HUES48 (cell line): ENCODE data around the gene CHMP4B.

Experiments
- H3K27ac ChIP-seq: one replicate; pipeline ENCODE4 v1.7.0; 2013; ENCODE audit warnings: low read depth, low read length, inconsistent platforms
- H3K27me3 ChIP-seq: 2 replicates; pipeline ENCODE4 v1.6.1; 2013; ENCODE audit warnings: mild to moderate bottlenecking, low read length; ENCODE audit not compliant: control insufficient read depth, insufficient read depth
- H3K36me3 ChIP-seq: 2 replicates; pipeline ENCODE4 v1.6.1; 2013; ENCODE audit warnings: low read length; ENCODE audit not compliant: control insufficient read depth, insufficient read depth
- H3K4me1 ChIP-seq: 2 replicates; pipeline ENCODE4 v1.6.1; 2013; ENCODE audit warnings: mild to moderate bottlenecking, low read length; ENCODE audit not compliant: control insufficient read depth, insufficient read depth
- H3K4me3 ChIP-seq: 2 replicates; pipeline ENCODE4 v1.5.1; 2013; ENCODE audit warnings: mild to moderate bottlenecking, low read depth, low read length
- H3K9ac ChIP-seq: 2 replicates; pipeline ENCODE4 v1.6.1; 2013; ENCODE audit warnings: mild to moderate bottlenecking, low read depth, low read length, moderate library complexity
- H3K9me3 ChIP-seq: 2 replicates; pipeline ENCODE4 v1.6.1; 2013; ENCODE audit warnings: low read length; ENCODE audit not compliant: control insufficient read depth, insufficient read depth

Gene CHMP4B

GRCh38 chr20:33828326-33828844, 17.2 kb downstream of the CHMP4B start:
- no peaks in the 10 kb centered on the region for H3K36me3 ChIP-seq
- H3K4me1 ChIP-seq = peaks cover 26% of the 10 kb centered on the region
- no peak overlapping the region for H3K9ac ChIP-seq
- H3K27ac ChIP-seq = no peak overlapping the region
- no peaks in the 10 kb centered on the region for H3K27me3 ChIP-seq
- no peak overlapping the region for H3K4me3 ChIP-seq
- H3K9me3 ChIP-seq = no peaks in the 10 kb centered on the region

- H3K9ac ChIP-seq = no peak overlapping the region
- H3K27me3 ChIP-seq = no peaks in the 10 kb centered on the region
- H3K27ac ChIP-seq = no peak overlapping the region
- H3K36me3 ChIP-seq = no peaks in the 10 kb centered on the region
- H3K4me1 ChIP-seq = peaks cover 29% of the 10 kb centered on the region
- no peak overlapping the region for H3K4me3 ChIP-seq
- H3K9me3 ChIP-seq = no peaks in the 10 kb centered on the region
These were observed 17.9 kb downstream of the CHMP4B start for GRCh38 chr20:33828967-33829560.

- no peak overlapping the region for H3K4me3 ChIP-seq
- H3K27ac ChIP-seq = no peak overlapping the region
- H3K36me3 ChIP-seq = no peaks in the 10 kb centered on the region
- H3K4me1 ChIP-seq = peaks cover 29% of the 10 kb centered on the region
- H3K27me3 ChIP-seq = no peaks in the 10 kb centered on the region
- no peaks in the 10 kb centered on the region for H3K9me3 ChIP-seq
- no peak overlapping the region for H3K9ac ChIP-seq
These were observed 18.5 kb downstream of the CHMP4B start for GRCh38 chr20:33829636-33830035.

- Histone ChIP-seq H3K4me3 (no peak overlapping the region), H3K9ac (no peak overlapping the region), H3K9me3 (no peaks in the 10 kb centered on the region), H3K27me3 (no peaks in the 10 kb centered on the region), H3K27ac (no peak overlapping the region), H3K36me3 (no peaks in the 10 kb centered on the region), H3K4me1 (peaks cover 26% of the 10 kb centered on the region)
These were observed 19.2 kb downstream of the CHMP4B start for GRCh38 chr20:33830371-33830770.

GRCh38 chr20:33832103-33832804, 21.1 kb downstream of the CHMP4B start:
- no peaks in the 10 kb centered on the region for H3K36me3 ChIP-seq
- H3K4me1 ChIP-seq = peaks cover 13% of the 10 kb centered on the region
- H3K4me3 ChIP-seq = no peak overlapping the region

GRCh38 chr20:33833333-33833732, 22.2 kb downstream of the CHMP4B start:
- Histone ChIP-seq H3K36me3 (no peaks in the 10 kb centered on the region), H3K9me3 (no peaks in the 10 kb centered on the region), H3K9ac (no peak overlapping the region), H3K4me3 (no peak overlapping the region), H3K27ac (peak overlapping the region; percentile 45), H3K27me3 (no peaks in the 10 kb centered on the region), H3K4me1 (peaks cover 13% of the 10 kb centered on the region)

More at GRCh38 chr20:33832103-33832804, 21.1 kb downstream of the CHMP4B start:
- no peak overlapping the region for H3K9ac ChIP-seq
- H3K9me3 ChIP-seq = no peaks in the 10 kb centered on the region
- H3K27me3 ChIP-seq = no peaks in the 10 kb centered on the region
- H3K27ac ChIP-seq = no peak overlapping the region

GRCh38 chr20:33835615-33836172, 24.5 kb downstream of the CHMP4B start:
- Histone ChIP-seq H3K4me3 (no peak overlapping the region), H3K27me3 (no peaks in the 10 kb centered on the region), H3K36me3 (no peaks in the 10 kb centered on the region), H3K9ac (no peak overlapping the region), H3K4me1 (peaks cover 13% of the 10 kb centered on the region), H3K27ac (no peak overlapping the region), H3K9me3 (no peaks in the 10 kb centered on the region)

GRCh38 chr20:33836277-33836676, 25.1 kb downstream of the CHMP4B start:
- no peak overlapping the region for H3K4me3 ChIP-seq
- H3K27ac ChIP-seq = no peak overlapping the region
- H3K4me1 ChIP-seq = peaks cover 16% of the 10 kb centered on the region

GRCh38 chr20:33837096-33837830, 26.1 kb downstream of the CHMP4B start:
- H3K9me3 ChIP-seq = no peaks in the 10 kb centered on the region
- no peak overlapping the region for H3K27ac ChIP-seq
- H3K36me3 ChIP-seq = no peaks in the 10 kb centered on the region
- no peak overlapping the region for H3K9ac ChIP-seq
- H3K4me3 ChIP-seq = no peak overlapping the region
- H3K27me3 ChIP-seq = no peaks in the 10 kb centered on the region
- H3K4me1 ChIP-seq = peaks cover 14% of the 10 kb centered on the region

More at GRCh38 chr20:33836277-33836676, 25.1 kb downstream of the CHMP4B start:
- Histone ChIP-seq H3K9ac (no peak overlapping the region), H3K9me3 (no peaks in the 10 kb centered on the region), H3K36me3 (no peaks in the 10 kb centered on the region), H3K27me3 (no peaks in the 10 kb centered on the region)

GRCh38 chr20:33838035-33838864, 27.1 kb downstream of the CHMP4B start:
- Histone ChIP-seq H3K36me3 (no peaks in the 10 kb centered on the region), H3K9me3 (no peaks in the 10 kb centered on the region), H3K9ac (no peak overlapping the region), H3K27me3 (no peaks in the 10 kb centered on the region), H3K4me1 (peaks cover 21% of the 10 kb centered on the region), H3K27ac (no peak overlapping the region), H3K4me3 (no peak overlapping the region)
